SW 1271 (cell line): ENCODE data around the gene CEP78.
A peak's percentile ranks its signal among the peaks of the same experiment; 100 is the strongest.
"Not testable (repeated sequence)": the region's sequence is repeated elsewhere in the genome, so short reads cannot be mapped to it uniquely, and the experiment has no call there.

Source experiments
- DNase-seq, 2 experiments: peaks; one replicate each; lab custom pipeline; 2025; lab: John Stamatoyannopoulos, UW

CEP78 gene, protein sequence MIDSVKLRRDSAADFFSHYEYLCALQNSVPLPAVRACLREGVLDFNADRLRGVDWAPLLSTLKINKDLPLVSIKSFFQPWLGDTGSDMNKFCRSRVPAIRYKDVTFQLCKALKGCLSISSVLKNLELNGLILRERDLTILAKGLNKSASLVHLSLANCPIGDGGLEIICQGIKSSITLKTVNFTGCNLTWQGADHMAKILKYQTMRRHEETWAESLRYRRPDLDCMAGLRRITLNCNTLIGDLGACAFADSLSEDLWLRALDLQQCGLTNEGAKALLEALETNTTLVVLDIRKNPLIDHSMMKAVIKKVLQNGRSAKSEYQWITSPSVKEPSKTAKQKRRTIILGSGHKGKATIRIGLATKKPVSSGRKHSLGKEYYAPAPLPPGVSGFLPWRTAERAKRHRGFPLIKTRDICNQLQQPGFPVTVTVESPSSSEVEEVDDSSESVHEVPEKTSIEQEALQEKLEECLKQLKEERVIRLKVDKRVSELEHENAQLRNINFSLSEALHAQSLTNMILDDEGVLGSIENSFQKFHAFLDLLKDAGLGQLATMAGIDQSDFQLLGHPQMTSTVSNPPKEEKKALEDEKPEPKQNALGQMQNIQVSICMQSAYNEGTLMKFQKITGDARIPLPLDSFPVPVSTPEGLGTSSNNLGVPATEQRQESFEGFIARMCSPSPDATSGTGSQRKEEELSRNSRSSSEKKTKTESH

DNA sequence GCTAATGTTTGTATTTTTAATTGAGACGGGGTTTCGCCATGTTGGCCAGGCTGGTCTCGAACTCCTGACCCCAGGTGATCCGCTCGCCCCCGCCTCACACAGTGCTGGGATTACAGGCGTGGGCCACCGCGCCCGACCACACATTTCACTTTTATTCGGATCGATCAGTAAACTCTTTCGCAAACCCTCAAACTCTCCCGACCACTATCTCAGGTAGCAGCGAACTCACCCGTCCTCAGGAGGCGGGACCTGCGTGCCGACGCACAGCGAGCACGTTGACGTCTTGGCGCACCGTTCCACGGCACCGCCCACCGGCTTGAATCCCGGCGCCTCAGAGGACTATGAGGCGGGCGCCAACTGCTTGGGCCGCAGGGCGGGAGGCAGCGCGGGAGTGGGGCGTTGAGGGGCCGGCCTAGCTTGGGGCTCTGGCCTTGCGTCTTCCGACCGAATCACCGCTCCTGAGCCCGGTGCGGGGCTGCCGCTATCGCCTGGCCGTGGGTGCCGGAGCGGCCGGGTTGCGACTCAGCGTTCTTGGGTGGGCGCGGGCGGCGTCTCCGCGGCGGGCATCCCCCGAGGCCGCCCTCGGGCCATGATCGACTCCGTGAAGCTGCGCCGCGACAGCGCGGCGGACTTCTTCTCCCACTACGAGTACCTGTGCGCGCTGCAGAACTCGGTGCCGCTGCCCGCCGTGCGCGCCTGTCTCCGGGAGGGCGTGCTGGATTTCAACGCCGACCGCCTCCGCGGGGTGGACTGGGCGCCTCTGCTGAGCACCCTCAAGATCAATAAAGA is at the start of gene CEP78:
Gene CEP78 (plus strand): TSS at position 314 of the 789 bp plus-strand sequence. CDS start 276 bp downstream, at position 590.
- DNase-seq, result peak; percentile 90

DNA sequence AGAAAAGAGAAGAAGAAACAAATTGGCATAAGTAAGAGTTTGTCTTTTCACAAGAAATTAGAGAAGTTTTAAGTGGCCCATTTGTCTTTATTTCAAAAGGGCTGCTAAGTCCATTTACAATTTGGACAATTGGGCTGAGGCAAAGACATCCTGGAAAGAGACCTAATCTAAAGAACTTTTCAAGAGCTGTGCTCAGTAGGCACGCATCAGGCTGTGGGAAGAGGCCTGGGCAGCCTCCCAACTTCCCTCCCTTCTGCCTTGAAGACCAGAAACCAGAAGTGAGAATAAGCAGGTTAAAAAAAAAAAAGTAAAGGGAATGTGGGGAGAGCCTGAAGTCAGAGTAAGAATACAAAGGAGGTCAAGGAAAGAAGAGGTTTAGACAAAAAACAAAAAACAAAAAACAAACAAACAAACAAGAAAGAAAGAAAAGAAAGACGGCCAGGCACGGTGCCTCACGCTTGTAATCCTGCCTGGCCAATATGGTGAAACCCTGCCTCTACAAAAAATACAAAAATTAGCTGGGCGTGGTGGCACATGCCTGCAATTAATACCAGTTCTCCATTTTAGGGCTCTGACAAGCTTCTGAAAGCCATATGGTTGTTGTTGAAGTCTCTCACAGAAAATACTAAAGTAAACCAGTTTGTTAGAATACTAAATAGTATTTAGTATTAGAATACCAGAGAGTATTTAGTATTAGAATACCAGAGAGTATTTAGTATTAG is 48.0 kb upstream of the CEP78 start:
- DNase-seq, result no peak

- DNase-seq, result no peak
Measured at GRCh38 chr9:78188594-78188993, 47.3 kb upstream of the CEP78 start.

GRCh38 chr9:78189001-78189400 is 46.9 kb upstream of the CEP78 start:
- no peak for DNase-seq

DNA sequence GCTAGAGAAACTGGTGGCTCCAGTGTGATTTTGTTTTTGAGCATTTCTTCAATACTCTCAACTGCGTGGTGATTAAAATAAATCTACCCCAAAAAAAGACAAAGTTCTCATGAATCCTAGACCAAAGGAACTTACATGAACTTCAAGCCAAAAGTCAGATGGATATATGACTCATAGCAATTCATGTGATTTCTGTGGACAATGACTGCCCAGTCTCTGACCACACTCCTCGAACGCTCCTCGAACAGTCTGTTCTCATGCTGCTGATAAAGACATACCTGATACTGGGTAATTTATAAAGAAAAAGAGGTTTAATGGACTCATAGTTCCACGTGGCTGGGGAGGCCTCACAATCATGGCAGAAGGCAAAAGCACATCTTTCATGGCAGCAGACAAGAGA is 46.4 kb upstream of the CEP78 start:
- no peak for DNase-seq

DNA sequence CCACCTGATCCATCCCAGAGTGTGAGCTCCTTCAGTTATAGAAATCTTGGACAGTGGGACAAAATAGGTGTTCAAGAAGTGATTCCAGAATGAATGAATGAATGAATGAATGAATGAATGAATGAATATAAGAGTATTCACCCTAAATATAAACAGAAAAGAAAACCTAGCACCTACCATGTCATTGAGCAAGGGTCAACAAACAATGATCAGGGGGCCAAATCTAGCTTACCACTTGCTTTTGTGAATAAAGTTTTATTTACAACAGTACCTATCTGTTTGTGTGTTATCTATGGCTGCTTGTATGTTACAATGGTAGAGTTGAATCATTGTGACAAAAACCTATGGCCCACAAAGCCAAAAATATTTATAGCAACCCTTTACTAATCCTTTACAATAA is 43.9 kb upstream of the CEP78 start:
- DNase-seq, result no peak

DNA sequence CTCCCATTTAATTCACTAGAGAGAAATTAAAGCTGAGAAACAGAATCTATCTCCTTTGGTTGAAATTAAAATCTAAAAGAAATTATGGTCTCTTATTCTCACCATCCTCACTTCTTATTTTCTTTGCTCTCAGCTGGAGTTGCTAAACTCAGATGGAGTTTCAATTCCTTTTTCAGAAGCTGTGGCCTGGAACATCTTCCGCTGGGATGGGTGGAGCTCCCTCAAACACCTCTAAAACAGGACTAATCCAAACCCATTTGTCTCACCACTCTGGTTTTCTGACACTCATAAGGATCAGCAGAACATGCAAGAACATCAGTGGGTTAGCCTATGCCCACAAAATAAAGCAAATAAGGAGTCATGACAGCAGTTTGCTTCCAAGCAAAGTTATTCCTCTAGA is 39.6 kb upstream of the CEP78 start:
- no peak for DNase-seq

DNA sequence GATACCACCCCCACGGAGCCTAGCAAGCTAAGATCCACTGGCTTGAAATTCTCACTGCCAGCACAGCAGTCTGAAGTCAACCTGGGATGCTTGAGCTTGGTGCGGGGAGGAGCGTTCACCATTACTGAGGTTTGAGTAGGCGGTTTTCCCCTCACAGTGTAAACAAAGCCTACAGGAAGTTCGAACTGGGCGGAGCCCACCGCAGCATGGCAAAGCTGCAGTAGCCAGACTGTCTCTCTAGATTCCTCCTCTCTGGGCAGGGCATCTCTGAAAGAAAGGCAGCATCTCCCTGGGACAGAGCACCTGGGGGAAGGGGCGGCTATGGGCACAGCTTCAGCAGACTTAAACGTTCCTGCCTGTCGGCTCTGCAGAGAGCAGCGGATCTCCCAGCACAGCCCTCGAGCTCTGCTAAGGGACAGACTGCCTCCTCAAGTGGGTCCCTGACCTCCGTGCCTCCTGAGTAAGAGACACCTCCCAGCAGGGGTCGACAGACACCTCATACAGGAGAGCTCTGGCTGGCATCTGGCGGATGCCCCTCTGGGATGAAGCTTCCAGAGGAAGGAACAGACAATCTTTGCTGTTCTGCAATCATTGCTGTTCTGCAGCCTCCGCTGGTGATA is 34.6 kb upstream of the CEP78 start:
- not testable (repeated sequence) for DNase-seq

- no peak for DNase-seq
Measured at GRCh38 chr9:78207319-78207718, 28.6 kb upstream of the CEP78 start.

- no peak for DNase-seq
Measured at GRCh38 chr9:78207901-78208300, 28.0 kb upstream of the CEP78 start.

- no peak for DNase-seq
Measured at GRCh38 chr9:78209127-78209526, 26.7 kb upstream of the CEP78 start.

- DNase-seq, result no peak
Measured at GRCh38 chr9:78210841-78211301, 25.0 kb upstream of the CEP78 start.

GRCh38 chr9:78212868-78213267 is 23.0 kb upstream of the CEP78 start:
- DNase-seq, result no peak

GRCh38 chr9:78213712-78214111 is 22.2 kb upstream of the CEP78 start:
- DNase-seq, result no peak

GRCh38 chr9:78214492-78214891 is 21.4 kb upstream of the CEP78 start:
- DNase-seq, result no peak

- no peak for DNase-seq
Measured at GRCh38 chr9:78215706-78216105, 20.2 kb upstream of the CEP78 start.

DNA sequence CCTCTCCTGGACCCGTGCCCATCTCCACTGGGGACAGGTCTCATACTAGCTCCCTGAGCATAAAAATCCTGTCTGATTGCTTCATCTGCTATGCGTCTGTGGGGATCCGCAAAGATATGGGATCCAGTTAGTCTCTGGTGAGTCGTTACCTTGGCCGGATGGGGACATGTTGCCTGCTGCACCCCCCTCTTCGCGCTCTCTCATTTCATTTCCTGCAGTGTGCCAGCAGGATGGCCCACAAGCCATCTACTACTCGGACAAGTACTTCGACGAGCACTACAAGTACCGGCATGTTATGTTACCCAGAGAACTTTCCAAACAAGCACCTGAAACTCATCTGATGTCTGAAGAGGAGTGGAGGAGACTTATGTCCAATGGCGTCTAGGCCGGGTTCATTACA is 17.0 kb upstream of the CEP78 start:
- DNase-seq, result no peak

GRCh38 chr9:78221425-78221824 is 14.4 kb upstream of the CEP78 start:
- no peak for DNase-seq

DNA sequence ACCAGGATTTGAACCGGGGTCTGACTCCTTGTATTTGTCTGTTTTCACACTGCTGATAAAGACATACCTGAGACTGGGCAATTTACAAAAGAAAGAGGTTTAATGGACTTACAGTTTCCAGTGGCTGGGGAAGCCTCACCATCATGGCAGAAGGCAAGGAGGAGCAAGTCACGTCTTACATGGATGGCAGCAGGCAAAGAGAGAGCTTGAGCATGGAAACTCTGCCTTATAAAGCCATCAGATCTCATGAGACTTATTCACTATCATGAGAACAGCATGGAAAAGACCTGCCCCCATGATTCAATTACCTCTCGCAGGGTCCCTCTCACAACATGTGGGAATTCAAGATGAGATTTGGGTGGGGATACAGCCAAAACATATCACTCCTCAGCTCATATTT is 14.0 kb upstream of the CEP78 start:
- DNase-seq, result not testable (repeated sequence)

- DNase-seq, result no peak
Measured at GRCh38 chr9:78230761-78231160, 5.1 kb upstream of the CEP78 start.

DNA sequence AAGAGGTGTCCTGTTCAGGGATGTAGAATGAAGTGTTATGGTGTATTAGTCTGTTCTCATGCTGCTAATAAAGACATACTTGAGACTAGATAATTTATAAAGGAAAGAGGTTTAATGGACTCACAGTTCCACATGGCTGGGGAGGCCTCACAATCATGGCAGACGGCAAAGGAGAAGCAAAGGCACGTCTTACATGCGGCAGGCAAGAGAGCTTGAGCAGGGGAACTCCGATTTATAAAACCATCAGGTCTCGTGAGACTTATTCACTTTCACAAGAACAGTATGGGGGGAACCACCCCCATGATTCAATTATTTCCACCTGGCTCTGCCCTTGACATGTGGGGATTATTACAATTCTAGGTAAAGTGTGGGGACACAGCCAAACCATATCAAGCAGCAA is 3.4 kb upstream of the CEP78 start:
- not testable (repeated sequence) for DNase-seq
